Stomach (tissue), 4 donors: ENCODE results near the gene SGMS1.

Experiments
- CTCF ChIP-seq, 7 experiments: fragments of 450-650 bp in 4 of 7; fragments of 200-600 bp in 3 of 7; sonication (generic) in 3 of 7; IDR thresholded peaks; one replicate each; pipeline ENCODE4 v1.5.1; 2016 to 2019; ENCODE audit warnings: antibody characterized with exemption in 7 of 7, control low read depth in 2 of 7, mild to moderate bottlenecking in 1 of 7
- EP300 ChIP-seq: sonication (generic); formaldehyde crosslinking; IDR thresholded peaks from one replicate; pipeline ENCODE4 v1.6.1; 2017; ENCODE audit warnings: antibody characterized with exemption
- POLR2A ChIP-seq, 4 donors: fragments of 450-650 bp; IDR thresholded peaks; one replicate each; pipeline ENCODE4 v1.6.1; 2016; ENCODE audit warnings: antibody characterized with exemption in 4 of 4, control low read depth in 2 of 4, mild to moderate bottlenecking in 1 of 4, moderate library complexity in 1 of 4

- TF ChIP-seq CTCF (IDR thresholded peaks at IDR 0.05) (no peak), EP300 (no peak), POLR2A (IDR thresholded peaks at IDR 0.05) (no peak)
Observed at GRCh38 chr10:50271564-50272250, 352.0 kb downstream of the SGMS1 start.
